ENCODE data around the gene KREMEN1. TPM values are rescaled to one million over a fixed set of nuclear protein-coding genes. Genes with fewer than 3 reads are reported as not detected.

KREMEN1 gene
- total and polyA plus RNA-seq, 2 experiments from 2014 or later = 1.8 to 3.8 TPM

DNA sequence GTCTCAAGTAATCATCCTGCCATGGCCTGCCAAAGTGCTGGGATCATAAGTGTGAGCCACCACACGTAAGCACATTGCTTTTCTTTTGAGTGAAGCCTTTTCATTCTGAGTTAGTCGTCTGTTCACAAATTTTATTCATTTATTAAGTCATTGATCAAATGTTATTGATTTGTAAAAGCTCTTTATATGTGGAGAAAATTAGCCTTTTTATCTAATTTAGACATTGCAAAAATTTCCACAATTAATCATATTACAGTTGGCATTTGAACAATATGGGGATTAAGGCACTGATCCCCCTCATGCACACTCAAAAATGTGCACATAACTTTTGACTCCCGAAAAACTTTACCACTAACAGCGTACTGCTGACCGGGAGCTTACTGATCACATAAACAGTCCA lies 125.4 kb downstream of the KREMEN1 start:
- no peak overlapping the region for H2AFZ ChIP-seq
- DNase-seq (ENCODE audit: low spot score) = no peak
- no peaks in the 10 kb centered on the region for H3K36me3 ChIP-seq (ENCODE audit: insufficient read depth)
- H3K4me3 Mint-ChIP-seq = no peak overlapping the region
- no peaks in the 10 kb centered on the region for H3K9me2 ChIP-seq (ENCODE audit: insufficient read depth)
- peaks cover 15% of the 10 kb centered on the region for H3K27me3 Mint-ChIP-seq (ENCODE audit: insufficient read depth, low read depth, poor library complexity)
- H3F3A ChIP-seq (replicated peaks; ENCODE audit: low read depth) = 0 out of 2 replicates have a peak, but pooled peaks cover 5% of the 10 kb centered on the region
- H4K20me1 ChIP-seq (replicated peaks; ENCODE audit: insufficient read depth) = no peaks in the 10 kb centered on the region
- H3K4me2 ChIP-seq = no peak overlapping the region
- no peak overlapping the region for H3K4me3 ChIP-seq
- H3K27ac ChIP-seq (ENCODE audit: low read depth) = no peak overlapping the region
- no peaks in the 10 kb centered on the region for H3K79me2 ChIP-seq (replicated peaks; ENCODE audit: insufficient read depth)
- peaks cover 5% of the 10 kb centered on the region; the same call in 2 of the 3 replicates for H3K9me3 Mint-ChIP-seq
- H3K4me1 Mint-ChIP-seq = peaks cover 10% of the 10 kb centered on the region
- TF ChIP-seq, protein P1, sequence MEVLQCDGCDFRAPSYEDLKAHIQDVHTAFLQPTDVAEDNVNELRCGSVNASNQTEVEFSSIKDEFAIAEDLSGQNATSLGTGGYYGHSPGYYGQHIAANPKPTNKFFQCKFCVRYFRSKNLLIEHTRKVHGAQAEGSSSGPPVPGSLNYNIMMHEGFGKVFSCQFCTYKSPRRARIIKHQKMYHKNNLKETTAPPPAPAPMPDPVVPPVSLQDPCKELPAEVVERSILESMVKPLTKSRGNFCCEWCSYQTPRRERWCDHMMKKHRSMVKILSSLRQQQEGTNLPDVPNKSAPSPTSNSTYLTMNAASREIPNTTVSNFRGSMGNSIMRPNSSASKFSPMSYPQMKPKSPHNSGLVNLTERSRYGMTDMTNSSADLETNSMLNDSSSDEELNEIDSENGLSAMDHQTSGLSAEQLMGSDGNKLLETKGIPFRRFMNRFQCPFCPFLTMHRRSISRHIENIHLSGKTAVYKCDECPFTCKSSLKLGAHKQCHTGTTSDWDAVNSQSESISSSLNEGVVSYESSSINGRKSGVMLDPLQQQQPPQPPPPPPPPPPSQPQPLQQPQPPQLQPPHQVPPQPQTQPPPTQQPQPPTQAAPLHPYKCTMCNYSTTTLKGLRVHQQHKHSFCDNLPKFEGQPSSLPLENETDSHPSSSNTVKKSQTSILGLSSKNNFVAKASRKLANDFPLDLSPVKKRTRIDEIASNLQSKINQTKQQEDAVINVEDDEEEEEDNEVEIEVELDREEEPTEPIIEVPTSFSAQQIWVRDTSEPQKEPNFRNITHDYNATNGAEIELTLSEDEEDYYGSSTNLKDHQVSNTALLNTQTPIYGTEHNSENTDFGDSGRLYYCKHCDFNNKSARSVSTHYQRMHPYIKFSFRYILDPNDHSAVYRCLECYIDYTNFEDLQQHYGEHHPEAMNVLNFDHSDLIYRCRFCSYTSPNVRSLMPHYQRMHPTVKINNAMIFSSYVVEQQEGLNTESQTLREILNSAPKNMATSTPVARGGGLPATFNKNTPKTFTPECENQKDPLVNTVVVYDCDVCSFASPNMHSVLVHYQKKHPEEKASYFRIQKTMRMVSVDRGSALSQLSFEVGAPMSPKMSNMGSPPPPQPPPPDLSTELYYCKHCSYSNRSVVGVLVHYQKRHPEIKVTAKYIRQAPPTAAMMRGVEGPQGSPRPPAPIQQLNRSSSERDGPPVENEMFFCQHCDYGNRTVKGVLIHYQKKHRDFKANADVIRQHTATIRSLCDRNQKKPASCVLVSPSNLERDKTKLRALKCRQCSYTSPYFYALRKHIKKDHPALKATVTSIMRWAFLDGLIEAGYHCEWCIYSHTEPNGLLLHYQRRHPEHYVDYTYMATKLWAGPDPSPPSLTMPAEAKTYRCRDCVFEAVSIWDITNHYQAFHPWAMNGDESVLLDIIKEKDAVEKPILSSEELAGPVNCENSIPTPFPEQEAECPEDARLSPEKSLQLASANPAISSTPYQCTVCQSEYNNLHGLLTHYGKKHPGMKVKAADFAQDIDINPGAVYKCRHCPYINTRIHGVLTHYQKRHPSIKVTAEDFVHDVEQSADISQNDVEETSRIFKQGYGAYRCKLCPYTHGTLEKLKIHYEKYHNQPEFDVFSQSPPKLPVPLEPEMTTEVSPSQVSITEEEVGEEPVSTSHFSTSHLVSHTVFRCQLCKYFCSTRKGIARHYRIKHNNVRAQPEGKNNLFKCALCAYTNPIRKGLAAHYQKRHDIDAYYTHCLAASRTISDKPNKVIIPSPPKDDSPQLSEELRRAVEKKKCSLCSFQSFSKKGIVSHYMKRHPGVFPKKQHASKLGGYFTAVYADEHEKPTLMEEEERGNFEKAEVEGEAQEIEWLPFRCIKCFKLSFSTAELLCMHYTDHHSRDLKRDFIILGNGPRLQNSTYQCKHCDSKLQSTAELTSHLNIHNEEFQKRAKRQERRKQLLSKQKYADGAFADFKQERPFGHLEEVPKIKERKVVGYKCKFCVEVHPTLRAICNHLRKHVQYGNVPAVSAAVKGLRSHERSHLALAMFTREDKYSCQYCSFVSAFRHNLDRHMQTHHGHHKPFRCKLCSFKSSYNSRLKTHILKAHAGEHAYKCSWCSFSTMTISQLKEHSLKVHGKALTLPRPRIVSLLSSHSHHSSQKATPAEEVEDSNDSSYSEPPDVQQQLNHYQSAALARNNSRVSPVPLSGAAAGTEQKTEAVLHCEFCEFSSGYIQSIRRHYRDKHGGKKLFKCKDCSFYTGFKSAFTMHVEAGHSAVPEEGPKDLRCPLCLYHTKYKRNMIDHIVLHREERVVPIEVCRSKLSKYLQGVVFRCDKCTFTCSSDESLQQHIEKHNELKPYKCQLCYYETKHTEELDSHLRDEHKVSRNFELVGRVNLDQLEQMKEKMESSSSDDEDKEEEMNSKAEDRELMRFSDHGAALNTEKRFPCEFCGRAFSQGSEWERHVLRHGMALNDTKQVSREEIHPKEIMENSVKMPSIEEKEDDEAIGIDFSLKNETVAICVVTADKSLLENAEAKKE (CRISPR knock-in tag; IDR thresholded peaks at IDR 0.05) = no peak
- TF ChIP-seq NANOG (IDR thresholded peaks at IDR 0.05; ENCODE audit: borderline replicate concordance) = no peak
- no peak for TF ChIP-seq STAT1 (IDR thresholded peaks at IDR 0.05; ENCODE audit: unreplicated experiment)
- H3K27me3 ChIP-seq (ENCODE audit: insufficient read depth) = no peaks in the 10 kb centered on the region
- H3K27ac Mint-ChIP-seq = no peak overlapping the region
- no peak for ATAC-seq
- 0 out of 2 replicates have a peak, but pooled peaks cover 5% of the 10 kb centered on the region for H3K4me1 ChIP-seq (ENCODE audit: insufficient read depth)
- peaks cover 3% of the 10 kb centered on the region; the same call in 2 of the 3 replicates for H3K36me3 Mint-ChIP-seq (ENCODE audit: low read depth)

DNA sequence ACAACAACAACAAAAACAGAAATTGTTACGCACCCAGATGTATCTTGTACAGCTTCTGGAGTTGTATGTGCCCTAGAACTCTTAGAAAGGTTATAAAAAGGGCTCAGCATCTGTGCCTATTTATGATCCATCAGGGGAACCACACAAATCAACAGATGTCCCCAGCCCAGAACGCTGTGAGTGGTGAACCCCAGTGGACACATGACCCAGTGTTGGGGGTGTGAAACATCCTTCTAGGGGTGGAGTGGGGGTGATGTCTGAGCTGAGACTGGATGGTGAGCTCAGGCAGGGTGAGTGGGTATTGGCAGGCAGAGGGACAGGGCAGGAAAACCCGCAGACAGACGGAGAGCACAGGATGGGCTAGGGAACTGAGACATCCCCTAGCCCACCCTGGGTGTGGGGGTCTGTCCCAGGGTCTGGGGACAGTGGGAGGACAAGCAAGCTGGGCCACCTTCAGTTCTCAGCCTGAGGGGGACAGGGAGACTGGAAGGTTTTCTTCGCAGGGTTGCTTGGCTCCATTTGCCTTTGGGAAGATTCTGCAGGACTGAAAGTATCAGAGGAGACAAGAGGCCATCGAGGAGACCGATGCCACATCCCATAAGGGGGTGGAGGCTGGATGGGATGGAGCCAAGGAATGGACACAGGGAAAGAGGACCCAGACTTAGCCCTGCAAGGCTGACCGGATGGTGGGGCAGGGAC lies 127.0 kb downstream of the KREMEN1 start:
- Histone ChIP-seq H2AFZ (no peak overlapping the region), H3K9me2 (ENCODE audit: insufficient read depth) (no peaks in the 10 kb centered on the region), H3K4me1 (ENCODE audit: insufficient read depth) (peaks cover 8% of the 10 kb centered on the region; the same call in 1 of the 2 replicates), H3K79me2 (replicated peaks; ENCODE audit: insufficient read depth) (no peaks in the 10 kb centered on the region), H3K27me3 (ENCODE audit: insufficient read depth) (peaks cover under 1% of the 10 kb centered on the region; the same call in 1 of the 2 replicates), H3K36me3 (ENCODE audit: insufficient read depth) (no peaks in the 10 kb centered on the region), H3K27ac (ENCODE audit: low read depth) (no peak overlapping the region), H4K20me1 (replicated peaks; ENCODE audit: insufficient read depth) (no peaks in the 10 kb centered on the region), H3F3A (replicated peaks; ENCODE audit: low read depth) (0 out of 2 replicates have a peak, but pooled peaks cover 10% of the 10 kb centered on the region), H3K4me2 (no peak overlapping the region), H3K4me3 (no peak overlapping the region)
- Mint-ChIP-seq H3K4me3 (no peak overlapping the region), H3K9me3 (peaks cover 3% of the 10 kb centered on the region; the same call in 1 of the 3 replicates), H3K27ac (no peak overlapping the region), H3K27me3 (ENCODE audit: insufficient read depth, low read depth, poor library complexity) (peaks cover 19% of the 10 kb centered on the region), H3K36me3 (ENCODE audit: low read depth) (peaks cover 3% of the 10 kb centered on the region; the same call in 2 of the 3 replicates), H3K4me1 (peaks cover 16% of the 10 kb centered on the region)
- no peak for DNase-seq (ENCODE audit: low spot score)
- no peak for ATAC-seq
- TF ChIP-seq, protein P2, sequence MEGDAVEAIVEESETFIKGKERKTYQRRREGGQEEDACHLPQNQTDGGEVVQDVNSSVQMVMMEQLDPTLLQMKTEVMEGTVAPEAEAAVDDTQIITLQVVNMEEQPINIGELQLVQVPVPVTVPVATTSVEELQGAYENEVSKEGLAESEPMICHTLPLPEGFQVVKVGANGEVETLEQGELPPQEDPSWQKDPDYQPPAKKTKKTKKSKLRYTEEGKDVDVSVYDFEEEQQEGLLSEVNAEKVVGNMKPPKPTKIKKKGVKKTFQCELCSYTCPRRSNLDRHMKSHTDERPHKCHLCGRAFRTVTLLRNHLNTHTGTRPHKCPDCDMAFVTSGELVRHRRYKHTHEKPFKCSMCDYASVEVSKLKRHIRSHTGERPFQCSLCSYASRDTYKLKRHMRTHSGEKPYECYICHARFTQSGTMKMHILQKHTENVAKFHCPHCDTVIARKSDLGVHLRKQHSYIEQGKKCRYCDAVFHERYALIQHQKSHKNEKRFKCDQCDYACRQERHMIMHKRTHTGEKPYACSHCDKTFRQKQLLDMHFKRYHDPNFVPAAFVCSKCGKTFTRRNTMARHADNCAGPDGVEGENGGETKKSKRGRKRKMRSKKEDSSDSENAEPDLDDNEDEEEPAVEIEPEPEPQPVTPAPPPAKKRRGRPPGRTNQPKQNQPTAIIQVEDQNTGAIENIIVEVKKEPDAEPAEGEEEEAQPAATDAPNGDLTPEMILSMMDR (conservative IDR thresholded peaks at IDR 0.05; ENCODE audit: low read depth in 2 of 2) = no peak
- TF ChIP-seq ZNF114 (CRISPR knock-in tag; IDR thresholded peaks at IDR 0.05) (no peak), POLR2AphosphoS5 (IDR thresholded peaks at IDR 0.05; ENCODE audit: low read depth) (no peak), CREB1 (CRISPR knock-in tag; IDR thresholded peaks at IDR 0.05; ENCODE audit: low read depth) (no peak)
- TF ChIP-seq, protein P3, sequence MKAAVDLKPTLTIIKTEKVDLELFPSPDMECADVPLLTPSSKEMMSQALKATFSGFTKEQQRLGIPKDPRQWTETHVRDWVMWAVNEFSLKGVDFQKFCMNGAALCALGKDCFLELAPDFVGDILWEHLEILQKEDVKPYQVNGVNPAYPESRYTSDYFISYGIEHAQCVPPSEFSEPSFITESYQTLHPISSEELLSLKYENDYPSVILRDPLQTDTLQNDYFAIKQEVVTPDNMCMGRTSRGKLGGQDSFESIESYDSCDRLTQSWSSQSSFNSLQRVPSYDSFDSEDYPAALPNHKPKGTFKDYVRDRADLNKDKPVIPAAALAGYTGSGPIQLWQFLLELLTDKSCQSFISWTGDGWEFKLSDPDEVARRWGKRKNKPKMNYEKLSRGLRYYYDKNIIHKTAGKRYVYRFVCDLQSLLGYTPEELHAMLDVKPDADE (IDR thresholded peaks at IDR 0.05) = no peak
